OCI-LY3 (cell line): ENCODE data around the gene OR2L8.

Experiments used
- H2AFZ ChIP-seq: fragments of 200-600, 300-600 bp; shearing (Covaris generic); 2 replicates; pipeline ENCODE4 v1.6.0; 2014; ENCODE audit warnings: antibody characterized with exemption, low read depth, low read length
- H3K27ac ChIP-seq: fragments of 200-600, 300-600 bp; sonication (generic); 2 replicates; pipeline ENCODE4 v1.5.1; 2014; ENCODE audit warnings: mild to moderate bottlenecking, low read length, moderate library complexity, mixed read lengths
- H3K27me3 ChIP-seq: fragments of 200-600, 300-600 bp; sonication (generic); 2 replicates; pipeline ENCODE4 v1.6.1; 2014; ENCODE audit warnings: low read depth, low read length, mixed read lengths
- H3K36me3 ChIP-seq: fragments of 200-600, 300-600 bp; sonication (generic); replicated peaks from 2 replicates; pipeline ENCODE3; 2014; ENCODE audit warnings: low read depth, low read length, mixed read lengths
- H3K4me1 ChIP-seq: fragments of 300-600, 200-600 bp; sonication (generic); 2 replicates; pipeline ENCODE4 v1.6.1; 2014; ENCODE audit warnings: low read length, mixed read lengths
- H3K4me2 ChIP-seq: fragments of 200-600, 300-600 bp; sonication (generic); 2 replicates; pipeline ENCODE4 v1.6.1; 2014; ENCODE audit warnings: low read length, mixed read lengths
- H3K4me3 ChIP-seq: fragments of 300-600, 200-600 bp; sonication (generic); 2 replicates; pipeline ENCODE4 v1.5.1; 2014; ENCODE audit warnings: antibody characterized with exemption, mild to moderate bottlenecking, low read length, moderate library complexity
- H3K79me2 ChIP-seq: fragments of 300-600, 200-600 bp; shearing (Covaris generic); 2 replicates; pipeline ENCODE4 v1.6.1; 2014; ENCODE audit warnings: mild to moderate bottlenecking, low read length, mixed read lengths
- H3K9ac ChIP-seq: fragments of 300-600, 200-600 bp; shearing (Covaris generic); 2 replicates; pipeline ENCODE4 v1.6.0; 2014; ENCODE audit warnings: mild to moderate bottlenecking, low read length, moderate library complexity
- H3K9me3 ChIP-seq: fragments of 200-600, 300-600 bp; shearing (Covaris generic); 2 replicates; pipeline ENCODE4 v1.6.1; 2014; ENCODE audit warnings: low read length, mixed read lengths; ENCODE audit not compliant: insufficient read depth
- H4K20me1 ChIP-seq: fragments of 200-600, 300-600 bp; sonication (generic); 2 replicates; pipeline ENCODE4 v1.6.1; 2016; ENCODE audit warnings: low read length, mixed read lengths; ENCODE audit not compliant: insufficient read depth
- EZH2phosphoT487 ChIP-seq: fragments of 200-600 bp; shearing (Covaris generic); IDR thresholded peaks from 2 replicates; pipeline ENCODE4 v1.6.1; 2018; ENCODE audit warnings: antibody characterized with exemption, mixed run types, low read depth
- TF ChIP-seq, protein P1 (sequence below): fragments of 200-600, 300-600 bp; sonication (generic); IDR thresholded peaks from 2 replicates; pipeline ENCODE4 v1.5.1; 2014; ENCODE audit warnings: antibody characterized with exemption, low read length, low read depth

OR2L8 gene, protein sequence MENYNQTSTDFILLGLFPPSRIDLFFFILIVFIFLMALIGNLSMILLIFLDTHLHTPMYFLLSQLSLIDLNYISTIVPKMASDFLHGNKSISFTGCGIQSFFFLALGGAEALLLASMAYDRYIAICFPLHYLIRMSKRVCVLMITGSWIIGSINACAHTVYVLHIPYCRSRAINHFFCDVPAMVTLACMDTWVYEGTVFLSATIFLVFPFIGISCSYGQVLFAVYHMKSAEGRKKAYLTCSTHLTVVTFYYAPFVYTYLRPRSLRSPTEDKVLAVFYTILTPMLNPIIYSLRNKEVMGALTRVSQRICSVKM

DNA sequence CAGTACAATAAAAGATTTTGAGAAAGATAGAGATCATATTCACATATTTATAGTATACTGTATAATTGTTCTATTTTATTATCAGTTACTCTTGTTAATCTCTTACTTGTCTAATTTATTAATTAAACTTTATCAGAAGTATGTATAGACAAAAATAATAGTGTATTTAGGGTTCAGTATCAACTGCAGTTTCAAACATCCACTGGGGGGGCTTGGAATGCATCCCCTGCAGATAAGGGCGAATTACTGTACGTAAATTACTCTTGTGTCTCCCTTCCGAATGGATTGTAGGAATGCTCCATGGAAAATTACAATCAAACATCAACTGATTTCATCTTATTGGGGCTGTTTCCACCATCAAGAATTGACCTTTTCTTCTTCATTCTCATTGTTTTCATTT, at the start of gene OR2L8:
TSS of gene OR2L8 (plus strand) at position 301 of the 400 bp plus-strand sequence. CDS start at position 301, 0 bp downstream.
- no peaks in the 10 kb centered on the region for H3K9me3 ChIP-seq
- no peak within 1 kb of the TSS for H3K4me3 ChIP-seq
- no peak within 1 kb of the TSS for H3K27ac ChIP-seq
- H3K27me3 ChIP-seq = no peaks in the 10 kb centered on the region
- no peak within 1 kb of the TSS for H3K9ac ChIP-seq
- no peaks in the 10 kb centered on the region for H4K20me1 ChIP-seq
- no peak within 1 kb of the TSS for H3K4me2 ChIP-seq
- H3K4me1 ChIP-seq = no peaks in the 10 kb centered on the region
- TF ChIP-seq, protein P1, sequence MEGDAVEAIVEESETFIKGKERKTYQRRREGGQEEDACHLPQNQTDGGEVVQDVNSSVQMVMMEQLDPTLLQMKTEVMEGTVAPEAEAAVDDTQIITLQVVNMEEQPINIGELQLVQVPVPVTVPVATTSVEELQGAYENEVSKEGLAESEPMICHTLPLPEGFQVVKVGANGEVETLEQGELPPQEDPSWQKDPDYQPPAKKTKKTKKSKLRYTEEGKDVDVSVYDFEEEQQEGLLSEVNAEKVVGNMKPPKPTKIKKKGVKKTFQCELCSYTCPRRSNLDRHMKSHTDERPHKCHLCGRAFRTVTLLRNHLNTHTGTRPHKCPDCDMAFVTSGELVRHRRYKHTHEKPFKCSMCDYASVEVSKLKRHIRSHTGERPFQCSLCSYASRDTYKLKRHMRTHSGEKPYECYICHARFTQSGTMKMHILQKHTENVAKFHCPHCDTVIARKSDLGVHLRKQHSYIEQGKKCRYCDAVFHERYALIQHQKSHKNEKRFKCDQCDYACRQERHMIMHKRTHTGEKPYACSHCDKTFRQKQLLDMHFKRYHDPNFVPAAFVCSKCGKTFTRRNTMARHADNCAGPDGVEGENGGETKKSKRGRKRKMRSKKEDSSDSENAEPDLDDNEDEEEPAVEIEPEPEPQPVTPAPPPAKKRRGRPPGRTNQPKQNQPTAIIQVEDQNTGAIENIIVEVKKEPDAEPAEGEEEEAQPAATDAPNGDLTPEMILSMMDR = no peak
- no peak for TF ChIP-seq EZH2phosphoT487
- no peak within 1 kb of the TSS for H2AFZ ChIP-seq
- H3K36me3 ChIP-seq = no peaks in the 10 kb centered on the region
- H3K79me2 ChIP-seq = no peaks in the 10 kb centered on the region

DNA sequence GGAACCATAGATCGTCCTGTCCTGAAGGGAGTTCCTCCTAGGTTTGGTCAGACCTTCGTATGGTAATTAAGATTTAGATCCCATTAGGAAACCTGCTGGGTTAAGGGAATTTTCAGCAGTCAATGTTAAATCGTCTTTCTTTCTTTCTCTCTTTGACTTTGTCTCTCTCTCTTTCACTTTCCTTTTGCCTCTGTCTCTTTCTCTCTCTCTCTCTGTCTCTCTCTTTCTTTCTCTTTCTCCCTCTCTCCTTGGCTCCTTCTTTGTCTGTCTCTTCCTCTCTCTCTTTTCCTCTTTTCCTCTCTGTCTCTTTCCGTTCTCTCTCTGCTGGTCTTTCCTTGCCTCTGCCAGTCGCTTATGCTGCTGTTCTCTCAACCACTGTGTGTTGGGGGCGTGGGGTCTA, 44.5 kb upstream of the OR2L8 start:
- H2AFZ ChIP-seq = no peak overlapping the region
- no peaks in the 10 kb centered on the region for H3K36me3 ChIP-seq
- TF ChIP-seq, protein P1 = no peak
- TF ChIP-seq EZH2phosphoT487 = no peak
- no peaks in the 10 kb centered on the region for H3K79me2 ChIP-seq
- H3K4me1 ChIP-seq = no peaks in the 10 kb centered on the region
- no peak overlapping the region for H3K27ac ChIP-seq
- no peak overlapping the region for H3K4me2 ChIP-seq
- no peak overlapping the region for H3K4me3 ChIP-seq
- H3K27me3 ChIP-seq = no peaks in the 10 kb centered on the region
- H3K9ac ChIP-seq = no peak overlapping the region
- no peaks in the 10 kb centered on the region for H4K20me1 ChIP-seq
- H3K9me3 ChIP-seq = no peaks in the 10 kb centered on the region

DNA sequence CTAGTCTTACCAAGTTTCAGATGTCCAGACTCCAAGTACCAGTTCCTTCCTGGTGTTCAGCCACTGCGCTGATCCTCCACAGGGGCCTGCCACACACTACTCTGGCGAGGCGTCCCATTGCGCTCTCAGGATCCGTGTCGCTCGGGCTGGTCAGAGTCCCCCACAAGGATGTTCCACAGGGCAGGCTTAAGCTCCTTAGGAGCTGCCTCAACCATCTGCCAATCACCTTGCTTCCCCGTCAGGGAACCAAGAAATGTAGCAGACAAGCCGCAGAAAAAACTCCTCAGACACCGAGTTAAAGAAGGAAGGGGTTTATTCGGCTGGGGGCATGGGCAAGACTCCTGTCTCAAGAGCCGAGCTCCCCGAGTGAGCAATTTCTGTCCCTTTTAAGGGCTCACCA, 43.5 kb upstream of the OR2L8 start:
- TF ChIP-seq, protein P1 = no peak
- no peak for TF ChIP-seq EZH2phosphoT487

DNA sequence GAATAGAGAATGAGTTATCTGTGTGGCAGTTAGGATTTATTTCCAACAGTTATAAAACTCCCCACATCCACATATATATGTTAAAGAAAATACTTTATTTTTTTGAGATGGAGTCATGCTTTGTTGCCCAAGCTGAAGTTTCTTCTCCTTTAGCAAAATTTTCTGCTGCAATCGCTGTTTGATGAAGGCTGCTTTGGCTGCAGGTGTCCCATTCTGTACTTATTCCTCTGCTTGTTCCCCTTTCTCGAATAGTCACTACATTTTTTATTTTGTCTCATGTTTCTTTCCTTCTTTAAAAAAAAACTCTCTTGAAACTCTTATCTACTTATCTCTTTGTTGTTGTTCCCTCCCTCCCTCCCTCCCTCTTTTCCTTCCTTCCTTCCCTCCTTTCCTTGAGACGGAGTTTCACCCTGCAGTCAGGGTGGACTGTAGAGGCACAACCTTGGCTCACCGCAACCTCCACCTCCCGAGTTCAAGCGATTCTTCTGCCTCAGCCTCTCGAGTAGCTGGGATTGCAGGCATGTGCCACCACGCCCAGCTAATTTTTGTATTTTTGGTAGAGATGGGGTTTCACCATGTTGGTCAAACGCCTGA, 42.7 kb upstream of the OR2L8 start:
- Histone ChIP-seq H3K4me2 (no peak overlapping the region), H3K36me3 (no peaks in the 10 kb centered on the region), H3K9me3 (no peaks in the 10 kb centered on the region), H2AFZ (no peak overlapping the region), H3K4me1 (no peaks in the 10 kb centered on the region), H3K27me3 (no peaks in the 10 kb centered on the region), H3K79me2 (no peaks in the 10 kb centered on the region), H3K9ac (no peak overlapping the region), H3K27ac (no peak overlapping the region), H4K20me1 (no peaks in the 10 kb centered on the region), H3K4me3 (no peak overlapping the region)
- TF ChIP-seq EZH2phosphoT487 = no peak
- TF ChIP-seq, protein P1 = no peak

More for the DNA sequence above, 43.5 kb upstream of the OR2L8 start:
- Histone ChIP-seq H3K9me3 (no peaks in the 10 kb centered on the region), H2AFZ (no peak overlapping the region), H3K27me3 (no peaks in the 10 kb centered on the region), H3K36me3 (no peaks in the 10 kb centered on the region), H3K4me2 (no peak overlapping the region), H3K9ac (no peak overlapping the region), H3K4me3 (no peak overlapping the region), H3K4me1 (no peaks in the 10 kb centered on the region), H4K20me1 (no peaks in the 10 kb centered on the region), H3K27ac (no peak overlapping the region), H3K79me2 (no peaks in the 10 kb centered on the region)
